H1 (cell line): Measurements from ENCODE around the gene ACTL8. TPM values are rescaled to one million over a fixed set of nuclear protein-coding genes. Genes with fewer than 3 reads are reported as not detected.

Experiments used
- SUZ12 ChIP-seq: fragments of 200-600 bp; sonication (generic); IDR thresholded peaks from 2 replicates; pipeline ENCODE4 v1.6.1; 2012; ENCODE audit warnings: mild to moderate bottlenecking, inconsistent platforms, low read length, moderate library complexity, mixed read lengths
- polyA plus RNA-seq, 7 experiments: library from polyadenylated mRNA; depleted of rRNA in 3 of 7; stranded (reverse) in 5 of 7; unstranded in 2 of 7; fragments of >200 nt in 5 of 7; fragments of 200-250 nt in 2 of 7; gene quantifications; 1 replicate in 5 of 7; 2 replicates in 1 of 7; 4 replicates in 1 of 7; pipeline versions ENCODE4 v1.2.1 to v1.2.3, GENCODE V29; 2011 to 2013; ENCODE audit warnings: missing spikeins in 2 of 7, mixed read lengths in 2 of 7
- total RNA-seq: library from RNA; stranded (reverse); fragmentation: NEBNext Ultra II Directional; extraction: Animal tissue kit (Norgen Biotek cat#: 25700); gene quantifications from 2 replicates; pipeline ENCODE4 v1.2.1, GENCODE V29; 2021
- TF ChIP-seq, protein P1 (sequence below): fragments of 300-600 bp; sonication (generic); IDR thresholded peaks from 2 replicates; pipeline ENCODE4 v1.7.1; 2012; ENCODE audit warnings: low read length, moderate library complexity, mild to moderate bottlenecking, inconsistent platforms; ENCODE audit not compliant: insufficient replicate concordance

ACTL8 gene
- total and polyA plus RNA-seq, 2 of the 8 experiments (the other 6 are each of a cell fraction or from before 2014, with no cell fraction given), result 0.33 to 0.47 TPM

DNA sequence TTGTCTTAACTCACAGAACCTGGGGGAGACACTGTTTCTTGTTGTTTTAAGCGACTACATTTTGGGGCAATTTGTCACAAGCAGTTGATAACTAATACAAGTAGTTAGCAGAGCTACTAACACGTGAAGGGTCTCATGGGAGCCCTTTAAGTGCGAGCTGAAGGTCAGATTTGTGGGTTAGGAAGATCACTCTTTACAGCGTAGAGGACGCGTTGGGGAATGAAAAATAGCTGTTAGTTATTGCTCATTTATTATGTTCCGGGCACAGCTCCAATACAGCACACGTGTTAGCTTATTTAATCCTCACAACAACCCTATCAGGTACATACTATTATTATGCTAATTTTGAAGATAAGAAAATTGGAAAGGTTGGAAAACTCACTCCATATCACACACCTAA lies 95.9 kb downstream of the ACTL8 start (continued):
- TF ChIP-seq, protein P1, sequence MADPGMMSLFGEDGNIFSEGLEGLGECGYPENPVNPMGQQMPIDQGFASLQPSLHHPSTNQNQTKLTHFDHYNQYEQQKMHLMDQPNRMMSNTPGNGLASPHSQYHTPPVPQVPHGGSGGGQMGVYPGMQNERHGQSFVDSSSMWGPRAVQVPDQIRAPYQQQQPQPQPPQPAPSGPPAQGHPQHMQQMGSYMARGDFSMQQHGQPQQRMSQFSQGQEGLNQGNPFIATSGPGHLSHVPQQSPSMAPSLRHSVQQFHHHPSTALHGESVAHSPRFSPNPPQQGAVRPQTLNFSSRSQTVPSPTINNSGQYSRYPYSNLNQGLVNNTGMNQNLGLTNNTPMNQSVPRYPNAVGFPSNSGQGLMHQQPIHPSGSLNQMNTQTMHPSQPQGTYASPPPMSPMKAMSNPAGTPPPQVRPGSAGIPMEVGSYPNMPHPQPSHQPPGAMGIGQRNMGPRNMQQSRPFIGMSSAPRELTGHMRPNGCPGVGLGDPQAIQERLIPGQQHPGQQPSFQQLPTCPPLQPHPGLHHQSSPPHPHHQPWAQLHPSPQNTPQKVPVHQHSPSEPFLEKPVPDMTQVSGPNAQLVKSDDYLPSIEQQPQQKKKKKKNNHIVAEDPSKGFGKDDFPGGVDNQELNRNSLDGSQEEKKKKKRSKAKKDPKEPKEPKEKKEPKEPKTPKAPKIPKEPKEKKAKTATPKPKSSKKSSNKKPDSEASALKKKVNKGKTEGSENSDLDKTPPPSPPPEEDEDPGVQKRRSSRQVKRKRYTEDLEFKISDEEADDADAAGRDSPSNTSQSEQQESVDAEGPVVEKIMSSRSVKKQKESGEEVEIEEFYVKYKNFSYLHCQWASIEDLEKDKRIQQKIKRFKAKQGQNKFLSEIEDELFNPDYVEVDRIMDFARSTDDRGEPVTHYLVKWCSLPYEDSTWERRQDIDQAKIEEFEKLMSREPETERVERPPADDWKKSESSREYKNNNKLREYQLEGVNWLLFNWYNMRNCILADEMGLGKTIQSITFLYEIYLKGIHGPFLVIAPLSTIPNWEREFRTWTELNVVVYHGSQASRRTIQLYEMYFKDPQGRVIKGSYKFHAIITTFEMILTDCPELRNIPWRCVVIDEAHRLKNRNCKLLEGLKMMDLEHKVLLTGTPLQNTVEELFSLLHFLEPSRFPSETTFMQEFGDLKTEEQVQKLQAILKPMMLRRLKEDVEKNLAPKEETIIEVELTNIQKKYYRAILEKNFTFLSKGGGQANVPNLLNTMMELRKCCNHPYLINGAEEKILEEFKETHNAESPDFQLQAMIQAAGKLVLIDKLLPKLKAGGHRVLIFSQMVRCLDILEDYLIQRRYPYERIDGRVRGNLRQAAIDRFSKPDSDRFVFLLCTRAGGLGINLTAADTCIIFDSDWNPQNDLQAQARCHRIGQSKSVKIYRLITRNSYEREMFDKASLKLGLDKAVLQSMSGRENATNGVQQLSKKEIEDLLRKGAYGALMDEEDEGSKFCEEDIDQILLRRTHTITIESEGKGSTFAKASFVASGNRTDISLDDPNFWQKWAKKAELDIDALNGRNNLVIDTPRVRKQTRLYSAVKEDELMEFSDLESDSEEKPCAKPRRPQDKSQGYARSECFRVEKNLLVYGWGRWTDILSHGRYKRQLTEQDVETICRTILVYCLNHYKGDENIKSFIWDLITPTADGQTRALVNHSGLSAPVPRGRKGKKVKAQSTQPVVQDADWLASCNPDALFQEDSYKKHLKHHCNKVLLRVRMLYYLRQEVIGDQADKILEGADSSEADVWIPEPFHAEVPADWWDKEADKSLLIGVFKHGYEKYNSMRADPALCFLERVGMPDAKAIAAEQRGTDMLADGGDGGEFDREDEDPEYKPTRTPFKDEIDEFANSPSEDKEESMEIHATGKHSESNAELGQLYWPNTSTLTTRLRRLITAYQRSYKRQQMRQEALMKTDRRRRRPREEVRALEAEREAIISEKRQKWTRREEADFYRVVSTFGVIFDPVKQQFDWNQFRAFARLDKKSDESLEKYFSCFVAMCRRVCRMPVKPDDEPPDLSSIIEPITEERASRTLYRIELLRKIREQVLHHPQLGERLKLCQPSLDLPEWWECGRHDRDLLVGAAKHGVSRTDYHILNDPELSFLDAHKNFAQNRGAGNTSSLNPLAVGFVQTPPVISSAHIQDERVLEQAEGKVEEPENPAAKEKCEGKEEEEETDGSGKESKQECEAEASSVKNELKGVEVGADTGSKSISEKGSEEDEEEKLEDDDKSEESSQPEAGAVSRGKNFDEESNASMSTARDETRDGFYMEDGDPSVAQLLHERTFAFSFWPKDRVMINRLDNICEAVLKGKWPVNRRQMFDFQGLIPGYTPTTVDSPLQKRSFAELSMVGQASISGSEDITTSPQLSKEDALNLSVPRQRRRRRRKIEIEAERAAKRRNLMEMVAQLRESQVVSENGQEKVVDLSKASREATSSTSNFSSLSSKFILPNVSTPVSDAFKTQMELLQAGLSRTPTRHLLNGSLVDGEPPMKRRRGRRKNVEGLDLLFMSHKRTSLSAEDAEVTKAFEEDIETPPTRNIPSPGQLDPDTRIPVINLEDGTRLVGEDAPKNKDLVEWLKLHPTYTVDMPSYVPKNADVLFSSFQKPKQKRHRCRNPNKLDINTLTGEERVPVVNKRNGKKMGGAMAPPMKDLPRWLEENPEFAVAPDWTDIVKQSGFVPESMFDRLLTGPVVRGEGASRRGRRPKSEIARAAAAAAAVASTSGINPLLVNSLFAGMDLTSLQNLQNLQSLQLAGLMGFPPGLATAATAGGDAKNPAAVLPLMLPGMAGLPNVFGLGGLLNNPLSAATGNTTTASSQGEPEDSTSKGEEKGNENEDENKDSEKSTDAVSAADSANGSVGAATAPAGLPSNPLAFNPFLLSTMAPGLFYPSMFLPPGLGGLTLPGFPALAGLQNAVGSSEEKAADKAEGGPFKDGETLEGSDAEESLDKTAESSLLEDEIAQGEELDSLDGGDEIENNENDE, result no peak
- TF ChIP-seq SUZ12, result no peak
